K562 (cell line): ENCODE data around the gene KCNQ4. TPM values are rescaled to one million over a fixed set of nuclear protein-coding genes. Genes with fewer than 3 reads are reported as not detected.

Experiments used
- ARID3A ChIP-seq: IDR thresholded peaks from 2 replicates; pipeline ENCODE4 v1.6.1; 2012; ENCODE audit warnings: low read depth, low read length, improper control_type of control experiment, borderline replicate concordance
- FOXA1 ChIP-seq: fragments of 450-650 bp; IDR thresholded peaks from 2 replicates; pipeline ENCODE4 v1.6.1; 2016; ENCODE audit warnings: mild to moderate bottlenecking, borderline replicate concordance
- GABPA ChIP-seq: fragments of 200-800 bp; sonication (Bioruptor generic); conservative IDR thresholded peaks from 2 replicates; pipeline ENCODE4 v1.6.1; 2016; ENCODE audit warnings: low read depth, missing genetic modification characterization, missing compliant biosample characterization
- HDAC1 ChIP-seq, 2 experiments: fragments of 450-650 bp; IDR thresholded peaks; 2 replicates each; pipeline ENCODE4 v1.6.1; 2016 to 2017; ENCODE audit warnings: inconsistent platforms in 1 of 2, mild to moderate bottlenecking in 1 of 2, moderate library complexity in 1 of 2
- NR0B1 ChIP-seq: fragments of 450-650 bp; IDR thresholded peaks from one replicate; pipeline ENCODE4 v1.6.1; 2018; ENCODE audit warnings: mild to moderate bottlenecking, moderate library complexity; ENCODE audit not compliant: partially characterized antibody
- RBBP5 ChIP-seq: fragments of 200-600 bp; sonication (generic); IDR thresholded peaks from 2 replicates; pipeline ENCODE4 v1.6.1; 2012; ENCODE audit warnings: borderline replicate concordance, mild to moderate bottlenecking, low read length, control low read depth, inconsistent platforms; ENCODE audit not compliant: insufficient read depth, poor library complexity, severe bottlenecking
- SMARCE1 ChIP-seq: fragments of 450-650 bp; IDR thresholded peaks from 2 replicates; pipeline ENCODE4 v1.7.1; 2016; ENCODE audit warnings: mild to moderate bottlenecking
- SRSF1 ChIP-seq: fragments of 200-400 bp; formaldehyde crosslinking; IDR thresholded peaks from 2 replicates; pipeline ENCODE4 v1.6.1; 2017; ENCODE audit warnings: mild to moderate bottlenecking, low read depth, low read length, moderate library complexity
- TARDBP ChIP-seq: fragments of 450-650 bp; IDR thresholded peaks from 2 replicates; pipeline ENCODE4 v1.6.1; 2016
- XRCC5 ChIP-seq: fragments of 200-400 bp; formaldehyde crosslinking; IDR thresholded peaks from 2 replicates; pipeline ENCODE4 v1.6.1; 2017; ENCODE audit warnings: low read depth, mild to moderate bottlenecking, low read length
- ZEB2 ChIP-seq: fragments of 450-650 bp; IDR thresholded peaks from 2 replicates; pipeline ENCODE4 v1.6.1; 2016
- ZFX ChIP-seq: sonication (generic); formaldehyde crosslinking; IDR thresholded peaks from 2 replicates; pipeline ENCODE4 v1.8.0; 2022; ENCODE audit warnings: mild to moderate bottlenecking, missing genetic modification reagents, moderate library complexity
- ZNF699 ChIP-seq: fragments of 250-450 bp; sonication (Bioruptor Pico); IDR thresholded peaks from 2 replicates; pipeline ENCODE4 v1.8.0; 2021; ENCODE audit warnings: mild to moderate bottlenecking, moderate library complexity; ENCODE audit not compliant: insufficient replicate concordance
- polyA plus RNA-seq, 8 experiments: library from polyadenylated mRNA; depleted of rRNA in 4 of 8; stranded (reverse) in 5 of 8; unstranded in 3 of 8; fragments of >200 nt; fragmentation: Nextera tagmentation in 2 of 8; fragmentation: Illumina TruSeq in 1 of 8; extraction: Ambion mirVana in 2 of 8; extraction: Trizol in 1 of 8; gene quantifications; 2 replicates each; pipeline versions ENCODE4 v1.2.1 to v1.2.3, GENCODE V29; 2011 to 2014; ENCODE audit warnings: inconsistent platforms in 1 of 8, missing spikeins in 1 of 8
- total RNA-seq, 7 experiments: library from RNA; depleted of rRNA in 6 of 7; stranded (reverse); fragments of >200 nt in 6 of 7; fragmentation: Illumina TruSeq in 2 of 7; extraction: Trizol in 2 of 7; gene quantifications; 2 replicates each; pipeline versions ENCODE4 v1.2.1 to v1.2.3, GENCODE V29; 2011 to 2021; ENCODE audit warnings: low replicate concordance in 1 of 7
- TF ChIP-seq, protein P1 (sequence below): fragments of 250-450 bp; sonication (Bioruptor Pico); IDR thresholded peaks from 2 replicates; pipeline ENCODE4 v1.5.1; 2021; ENCODE audit warnings: mild to moderate bottlenecking

Gene KCNQ4
- total and polyA plus RNA-seq, 9 of the 15 experiments (the other 6 are each of a cell fraction or from before 2014, with no cell fraction given) = 0.07 to 4.1 (median 0.79) TPM

DNA sequence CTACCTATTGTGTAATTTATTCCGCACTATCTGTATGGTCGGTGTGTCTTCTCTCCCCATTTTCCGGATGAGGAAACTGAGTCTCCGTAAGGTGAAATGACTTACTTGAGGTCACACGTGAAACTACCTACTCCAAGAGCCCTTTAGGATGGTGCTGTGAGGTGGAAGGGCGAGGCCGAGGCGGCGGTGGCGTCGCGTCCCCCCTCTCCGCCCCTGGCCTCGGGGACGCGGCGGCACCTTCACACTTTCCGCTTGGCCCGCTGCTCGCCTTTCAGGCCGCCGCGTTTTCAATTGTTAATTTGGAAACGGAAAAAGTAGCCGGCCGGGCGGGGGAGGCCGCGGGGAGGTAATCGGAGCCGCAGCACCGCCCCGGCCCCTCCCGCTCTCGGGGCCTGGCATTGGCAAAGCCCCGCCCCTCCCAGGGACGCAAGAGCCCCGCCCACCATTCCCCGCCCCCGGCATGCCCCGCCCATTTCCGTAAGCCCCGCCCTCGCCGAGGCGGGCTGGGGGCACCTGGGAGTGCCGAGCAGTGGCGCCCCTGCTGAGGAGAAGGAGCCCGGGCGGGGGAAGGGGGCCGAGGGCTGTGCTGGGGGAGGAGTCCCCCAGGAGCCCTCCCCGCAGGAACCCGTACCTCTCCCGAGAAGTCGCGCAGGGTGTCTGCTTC, 18.6 kb downstream of the KCNQ4 start (continued):
- TF ChIP-seq, protein P1, sequence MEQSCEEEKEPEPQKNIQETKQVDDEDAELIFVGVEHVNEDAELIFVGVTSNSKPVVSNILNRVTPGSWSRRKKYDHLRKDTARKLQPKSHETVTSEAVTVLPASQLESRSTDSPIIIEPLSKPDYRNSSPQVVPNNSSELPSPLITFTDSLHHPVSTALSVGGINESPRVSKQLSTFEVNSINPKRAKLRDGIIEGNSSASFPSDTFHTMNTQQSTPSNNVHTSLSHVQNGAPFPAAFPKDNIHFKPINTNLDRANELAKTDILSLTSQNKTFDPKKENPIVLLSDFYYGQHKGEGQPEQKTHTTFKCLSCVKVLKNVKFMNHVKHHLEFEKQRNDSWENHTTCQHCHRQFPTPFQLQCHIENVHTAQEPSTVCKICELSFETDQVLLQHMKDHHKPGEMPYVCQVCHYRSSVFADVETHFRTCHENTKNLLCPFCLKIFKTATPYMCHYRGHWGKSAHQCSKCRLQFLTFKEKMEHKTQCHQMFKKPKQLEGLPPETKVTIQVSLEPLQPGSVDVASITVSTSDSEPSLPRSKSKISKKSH (CRISPR knock-in tag) = no peak
- TF ChIP-seq TARDBP = peak; percentile 65; the same call in 1 of the 2 replicates
- no peak for TF ChIP-seq SMARCE1
- TF ChIP-seq ZFX (CRISPR knock-in tag) = peak; percentile 77
- no peak for TF ChIP-seq FOXA1
- TF ChIP-seq SRSF1 = no peak
- peak in 1 of 2 experiments; percentile 85; a peak in 3 of 4 replicates for TF ChIP-seq HDAC1 (IDR thresholded peaks at IDR 0.05)
- peak; percentile 30 for TF ChIP-seq GABPA (tag)
- no peak for TF ChIP-seq RBBP5
- TF ChIP-seq ARID3A = no peak
- no peak for TF ChIP-seq ZEB2
- no peak for TF ChIP-seq NR0B1
- no peak for TF ChIP-seq XRCC5
- no peak for TF ChIP-seq ZNF699 (CRISPR knock-in tag)
